ENCODE measurements around the gene GRIP1.

The GRIP1 gene

GRCh38 chr12:66392266-66392915 lies 286.5 kb downstream of the GRIP1 start:
- no peak for DNase-seq

- peak in 2 of 56 donors; percentile 18 to 34 for DNase-seq
Observed at GRCh38 chr12:66388517-66388916, 290.4 kb downstream of the GRIP1 start.

GRCh38 chr12:66387117-66387516 lies 291.8 kb downstream of the GRIP1 start:
- DNase-seq = no peak

- no peak for DNase-seq
Observed at GRCh38 chr12:66380769-66381535, 297.9 kb downstream of the GRIP1 start.

- DNase-seq = no peak
Observed at GRCh38 chr12:66379616-66380015, 299.3 kb downstream of the GRIP1 start.

- DNase-seq = no peak
Observed at GRCh38 chr12:66375560-66375959, 303.3 kb downstream of the GRIP1 start.

- DNase-seq = no peak
Observed at GRCh38 chr12:66371982-66372381, 306.9 kb downstream of the GRIP1 start.

- no peak for DNase-seq
Observed at GRCh38 chr12:66367015-66367667, 311.7 kb downstream of the GRIP1 start.

GRCh38 chr12:66365718-66366490 lies 313.0 kb downstream of the GRIP1 start:
- no peak for DNase-seq

GRCh38 chr12:66361703-66362102 lies 317.2 kb downstream of the GRIP1 start:
- DNase-seq = no peak

GRCh38 chr12:66359300-66359699 lies 319.6 kb downstream of the GRIP1 start:
- no peak for DNase-seq

GRCh38 chr12:66354291-66354690 lies 324.6 kb downstream of the GRIP1 start:
- DNase-seq = peak in 8 of 56 donors; percentile 1 to 29 (median 10)

- no peak for DNase-seq
Observed at GRCh38 chr12:66352899-66353298, 326.0 kb downstream of the GRIP1 start.

GRCh38 chr12:66352197-66352596 lies 326.7 kb downstream of the GRIP1 start:
- DNase-seq = peak in 14 of 56 donors; percentile 1 to 38 (median 6)

- no peak for DNase-seq
Observed at GRCh38 chr12:66351301-66351700, 327.6 kb downstream of the GRIP1 start.

- DNase-seq = no peak
Observed at GRCh38 chr12:66345956-66346355, 332.9 kb downstream of the GRIP1 start.

- DNase-seq = no peak
Observed at GRCh38 chr12:66345212-66345611, 333.7 kb downstream of the GRIP1 start.

- no peak for DNase-seq
Observed at GRCh38 chr12:66341126-66341525, 337.8 kb downstream of the GRIP1 start.

- DNase-seq = no peak
Observed at GRCh38 chr12:66340131-66340530, 338.7 kb downstream of the GRIP1 start.

GRCh38 chr12:66337381-66338010 lies 341.4 kb downstream of the GRIP1 start:
- no peak for DNase-seq

GRCh38 chr12:66335746-66336145 lies 343.1 kb downstream of the GRIP1 start:
- no peak for DNase-seq
